GM12891 (cell line): Measurements from ENCODE around the gene SKI.

Source experiments
- DNase-seq: peaks from one replicate; pipeline ENCODE4 v3.0.0; 2011; ENCODE audit warnings: low spot score; ENCODE audit not compliant: insufficient read length
- FAIRE-seq: peaks from 2 replicates; lab custom pipeline; 2011; peaks lifted over from hg19 to GRCh38; lab: Jason Lieb, UNC
- PAX5 ChIP-seq: IDR thresholded peaks from 2 replicates; pipeline ENCODE4 v1.6.1; 2011; ENCODE audit warnings: low read length, moderate library complexity, mild to moderate bottlenecking; ENCODE audit not compliant: insufficient read depth, severe bottlenecking
- POLR2A ChIP-seq: IDR thresholded peaks from 2 replicates; pipeline ENCODE4 v1.6.1; 2011; ENCODE audit warnings: low read depth, low read length, control low read depth
- POLR2AphosphoS5 ChIP-seq: IDR thresholded peaks from 2 replicates; pipeline ENCODE4 v1.6.1; 2011; ENCODE audit warnings: low read depth, low read length, control low read depth
- POU2F2 ChIP-seq: IDR thresholded peaks from 2 replicates; pipeline ENCODE4 v1.6.1; 2011; ENCODE audit warnings: low read depth, mild to moderate bottlenecking, control low read depth, low read length, moderate library complexity
- SPI1 ChIP-seq: IDR thresholded peaks from 2 replicates; pipeline ENCODE4 v1.6.1; 2011; ENCODE audit warnings: low read depth, low read length, control low read depth
- TAF1 ChIP-seq: IDR thresholded peaks from 2 replicates; pipeline ENCODE4 v1.6.1; 2011; ENCODE audit warnings: low read depth, low read length, control low read depth

SKI gene

GRCh38 chr1:2354511-2355372 lies 126.6 kb downstream of the SKI start:
- no peak for TF ChIP-seq POLR2A
- TF ChIP-seq SPI1, result no peak
- TF ChIP-seq POU2F2, result no peak
- TF ChIP-seq TAF1, result no peak
- no peak for TF ChIP-seq POLR2AphosphoS5
- TF ChIP-seq PAX5, result no peak
- FAIRE-seq, result no peak
- no peak for DNase-seq

GRCh38 chr1:2355373-2356261 lies 127.5 kb downstream of the SKI start:
- FAIRE-seq (no peak), DNase-seq (no peak)
- TF ChIP-seq POLR2AphosphoS5 (no peak), POLR2A (no peak), TAF1 (no peak)

GRCh38 chr1:2356401-2356800 lies 128.3 kb downstream of the SKI start:
- no peak for DNase-seq
- TF ChIP-seq PAX5 (no peak), POLR2AphosphoS5 (no peak), POLR2A (no peak), SPI1 (no peak), TAF1 (no peak), POU2F2 (no peak)
- FAIRE-seq, result no peak

GRCh38 chr1:2356911-2357845 lies 129.1 kb downstream of the SKI start:
- no peak for DNase-seq
- FAIRE-seq, result no peak
- TF ChIP-seq POLR2A, result no peak
- TF ChIP-seq TAF1, result no peak
- no peak for TF ChIP-seq POLR2AphosphoS5
- no peak for TF ChIP-seq POU2F2
- no peak for TF ChIP-seq SPI1

GRCh38 chr1:2358072-2358471 lies 130.0 kb downstream of the SKI start:
- no peak for FAIRE-seq
- no peak for TF ChIP-seq PAX5
- no peak for TF ChIP-seq POLR2A
- no peak for DNase-seq

GRCh38 chr1:2358651-2359640 lies 130.8 kb downstream of the SKI start:
- DNase-seq (no peak), FAIRE-seq (no peak)
- TF ChIP-seq POLR2A (no peak), SPI1 (no peak), PAX5 (no peak), TAF1 (no peak), POU2F2 (no peak), POLR2AphosphoS5 (no peak)
